Keratinocyte (primary cell): ENCODE data around the gene AK8. TPM values are rescaled to one million over a fixed set of nuclear protein-coding genes. Genes with fewer than 3 reads are reported as not detected.

Source experiments
- DNase-seq: peaks from one replicate; pipeline ENCODE4 v3.0.0-alpha.2; 2011; ENCODE audit warnings: low read depth, missing footprints, low spot score
- FAIRE-seq: peaks from 2 replicates; lab custom pipeline; 2011; peaks lifted over from hg19 to GRCh38; lab: Jason Lieb, UNC
- H2AFZ ChIP-seq: 2 replicates; pipeline ENCODE4 v1.6.0; 2012; ENCODE audit warnings: low read length, control low read depth, inconsistent platforms; ENCODE audit not compliant: control insufficient read depth
- H3K27ac ChIP-seq: 2 replicates; pipeline ENCODE4 v1.5.1; 2011; ENCODE audit warnings: low read length; ENCODE audit not compliant: control insufficient read depth, insufficient read depth
- H3K27me3 ChIP-seq: 3 replicates; pipeline ENCODE4 v1.6.0; 2011; ENCODE audit warnings: low read length; ENCODE audit not compliant: control insufficient read depth, insufficient read depth; ENCODE audit errors: extremely low read depth
- H3K36me3 ChIP-seq, 2 experiments: 2 replicates in 1 of 2; 3 replicates in 1 of 2; pipeline ENCODE4 v1.5.1; 2011; ENCODE audit warnings: low read length in 2 of 2, mild to moderate bottlenecking in 1 of 2; ENCODE audit not compliant: control insufficient read depth in 2 of 2, insufficient read depth in 2 of 2; ENCODE audit errors: extremely low read depth in 1 of 2
- H3K4me1 ChIP-seq: 3 replicates; pipeline ENCODE4 v1.5.1; 2011; ENCODE audit warnings: low read length; ENCODE audit not compliant: control insufficient read depth, insufficient read depth; ENCODE audit errors: extremely low read depth
- H3K4me2 ChIP-seq: 3 replicates; pipeline ENCODE4 v1.6.0; 2011; ENCODE audit warnings: low read depth, low read length; ENCODE audit not compliant: control insufficient read depth, insufficient read depth; ENCODE audit errors: extremely low read depth
- H3K4me3 ChIP-seq, 3 experiments: fragments of 200-600 bp in 1 of 3; sonication (generic) in 1 of 3; 2 replicates in 2 of 3; 3 replicates in 1 of 3; pipeline ENCODE4 v1.5.1; 2011 to 2016; ENCODE audit warnings: low read length in 3 of 3, mild to moderate bottlenecking in 3 of 3, control low read depth in 2 of 3, inconsistent platforms in 1 of 3, low read depth in 1 of 3, mixed read lengths in 1 of 3, mixed run types in 1 of 3, moderate library complexity in 1 of 3; ENCODE audit not compliant: control insufficient read depth in 2 of 3, insufficient read depth in 2 of 3; ENCODE audit errors: extremely low read depth in 1 of 3
- H3K79me2 ChIP-seq: 2 replicates; pipeline ENCODE4 v1.6.0; 2012; ENCODE audit warnings: low read length; ENCODE audit not compliant: control insufficient read depth, insufficient read depth
- H3K9ac ChIP-seq: 3 replicates; pipeline ENCODE4 v1.6.0; 2011; ENCODE audit warnings: low read length; ENCODE audit not compliant: control insufficient read depth, insufficient read depth; ENCODE audit errors: extremely low read depth
- H3K9me1 ChIP-seq: 3 replicates; pipeline ENCODE4 v1.6.0; 2011; ENCODE audit warnings: low read length; ENCODE audit not compliant: control insufficient read depth, insufficient read depth; ENCODE audit errors: extremely low read depth
- H3K9me3 ChIP-seq: 2 replicates; pipeline ENCODE4 v1.5.1; 2012; ENCODE audit warnings: low read depth, low read length; ENCODE audit not compliant: control insufficient read depth
- H4K20me1 ChIP-seq: 3 replicates; pipeline ENCODE4 v1.6.0; 2011; ENCODE audit warnings: low read length; ENCODE audit not compliant: control insufficient read depth, insufficient read depth; ENCODE audit errors: extremely low read depth
- CTCF ChIP-seq, 3 experiments: IDR thresholded peaks in 1 of 3; conservative IDR thresholded peaks in 1 of 3; optimal IDR thresholded peaks in 1 of 3; 2 replicates in 2 of 3; 3 replicates in 1 of 3; pipeline versions ENCODE3 to v1.5.1; 2011; ENCODE audit warnings: low read length in 3 of 3, mild to moderate bottlenecking in 3 of 3, moderate library complexity in 2 of 3, control low read depth in 1 of 3, inconsistent platforms in 1 of 3; ENCODE audit not compliant: insufficient read depth in 2 of 3; ENCODE audit errors: extremely low read depth in 1 of 3
- EZH2 ChIP-seq: IDR thresholded peaks from one replicate; pipeline ENCODE4 v1.6.1; 2012; ENCODE audit warnings: inconsistent platforms, mild to moderate bottlenecking, low read length, moderate library complexity
- dilution Hi-C: fragments of 300-500 bp; cut with MboI; formaldehyde crosslinking; loops from one replicate; pipeline ENCODE4 v1.7.0; 2020; ENCODE audit warnings: low sequenced_read_pairs; ENCODE audit not compliant: extremely low pct_ligation_motif_present
- polyA plus RNA-seq, 5 experiments: library from polyadenylated mRNA; depleted of rRNA in 3 of 5; stranded (reverse) in 3 of 5; stranded (forward) in 1 of 5; unstranded in 1 of 5; fragments of >200 nt; gene quantifications; 1 replicate in 1 of 5; 2 replicates in 3 of 5; 3 replicates in 1 of 5; pipeline versions ENCODE4 v1.2.1 to v1.2.3, GENCODE V29; 2011 to 2012; ENCODE audit warnings: missing spikeins in 2 of 5, low read depth in 1 of 5, low replicate concordance in 1 of 5

AK8 gene
- polyA plus RNA-seq, 1 donor (not counting 4 experiments of a cell fraction or from before 2014, with no cell fraction given), result 0.24 TPM

- DNase-seq (no peak), FAIRE-seq (no peak)
- peaks cover 14% of the 10 kb centered on the region for H4K20me1 ChIP-seq
- H3K4me3 ChIP-seq, result no peak overlapping the region
- no peaks in the 10 kb centered on the region for H3K9me1 ChIP-seq
- TF ChIP-seq EZH2 (no peak), CTCF (optimal IDR thresholded peaks at IDR 0.05 in 1 of 3, IDR thresholded peaks at IDR 0.05 in 1 of 3, conservative IDR thresholded peaks at IDR 0.05 in 1 of 3; ENCODE audit: extremely low read depth in 1 of 3, insufficient read depth in 2 of 3, low read length in 3 of 3) (no peak)
- no peak overlapping the region for H3K4me2 ChIP-seq
- dilution Hi-C loops, result no loop called here
- no peaks in the 10 kb centered on the region for H3K27me3 ChIP-seq
- H3K9me3 ChIP-seq, result no peaks in the 10 kb centered on the region
- no peak overlapping the region for H3K27ac ChIP-seq
- H3K9ac ChIP-seq, result no peak overlapping the region
- H3K79me2 ChIP-seq, result peaks cover 82% of the 10 kb centered on the region
- H3K36me3 ChIP-seq, result peaks cover 16 to 40% of the 10 kb centered on the region in 2 experiments
- H3K4me1 ChIP-seq, result no peaks in the 10 kb centered on the region
- H2AFZ ChIP-seq, result no peak overlapping the region
Measured at GRCh38 chr9:132679946-132680625, 198.0 kb downstream of the AK8 start.

DNA sequence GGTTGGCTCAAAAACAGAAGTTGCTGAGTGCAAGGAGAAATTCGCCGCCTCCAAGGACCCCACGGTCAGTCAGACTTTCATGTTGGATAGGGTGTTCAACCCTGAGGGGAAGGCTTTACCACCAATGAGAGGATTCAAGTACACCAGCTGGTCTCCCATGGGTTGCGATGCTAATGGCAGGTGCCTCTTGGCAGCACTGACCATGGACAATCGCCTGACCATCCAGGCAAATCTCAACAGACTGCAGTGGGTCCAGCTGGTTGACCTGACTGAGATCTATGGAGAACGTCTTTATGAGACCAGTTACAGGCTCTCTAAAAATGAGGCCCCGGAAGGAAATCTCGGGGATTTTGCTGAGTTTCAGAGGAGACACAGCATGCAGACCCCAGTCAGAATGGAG is 200.1 kb downstream of the AK8 start:
- Histone ChIP-seq H3K9me3 (no peaks in the 10 kb centered on the region), H3K27me3 (no peaks in the 10 kb centered on the region), H4K20me1 (peaks cover 11% of the 10 kb centered on the region), H3K9me1 (no peaks in the 10 kb centered on the region), H2AFZ (no peak overlapping the region), H3K27ac (no peak overlapping the region), H3K4me2 (no peak overlapping the region), H3K36me3 (peaks cover 11 to 32% of the 10 kb centered on the region in 2 experiments), H3K4me1 (peaks cover 10% of the 10 kb centered on the region), H3K79me2 (peaks cover 94% of the 10 kb centered on the region), H3K9ac (no peak overlapping the region), H3K4me3 (no peak overlapping the region)
- TF ChIP-seq CTCF (optimal IDR thresholded peaks at IDR 0.05 in 1 of 3, IDR thresholded peaks at IDR 0.05 in 1 of 3, conservative IDR thresholded peaks at IDR 0.05 in 1 of 3; ENCODE audit: extremely low read depth in 1 of 3, insufficient read depth in 2 of 3, low read length in 3 of 3) (no peak), EZH2 (no peak)
- dilution Hi-C loops, result no loop called here
- FAIRE-seq (no peak), DNase-seq (no peak)

Other genes starting within 250 kb of the AK8 start
- 18.8 to 25.2 TPM (median 21.0 TPM) in 3 replicates for gene DDX31, start 208.3 kb downstream of the AK8 start, polyA plus RNA-seq
- gene GTF3C4, start 207.8 kb downstream of the AK8 start, polyA plus RNA-seq, result 5.2 to 7.7 TPM (median 6.6 TPM) in 3 replicates
- 2.9 to 4.7 TPM (median 3.6 TPM) in 3 replicates for gene SPACA9, start 614 bp upstream of the AK8 start, polyA plus RNA-seq
- gene TSC1, start 66.3 kb upstream of the AK8 start, polyA plus RNA-seq, result 26.1 to 28.6 TPM (median 27.7 TPM) in 3 replicates
- not detected in 3 replicates for gene GFI1B, start 100.4 kb upstream of the AK8 start, polyA plus RNA-seq
- gene GTF3C5, start 152.7 kb upstream of the AK8 start, polyA plus RNA-seq, result 36.2 to 40.8 TPM (median 37.2 TPM) in 3 replicates
- gene CEL, start 183.7 kb upstream of the AK8 start, polyA plus RNA-seq, result 0.12 to 0.22 TPM (median 0.16 TPM) in 3 replicates
- gene RALGDS, start 243.0 kb upstream of the AK8 start, polyA plus RNA-seq, result 22.6 to 38.0 TPM (median 27.2 TPM) in 3 replicates